ENCODE data around the gene FREY1.

FREY1 gene

DNA sequence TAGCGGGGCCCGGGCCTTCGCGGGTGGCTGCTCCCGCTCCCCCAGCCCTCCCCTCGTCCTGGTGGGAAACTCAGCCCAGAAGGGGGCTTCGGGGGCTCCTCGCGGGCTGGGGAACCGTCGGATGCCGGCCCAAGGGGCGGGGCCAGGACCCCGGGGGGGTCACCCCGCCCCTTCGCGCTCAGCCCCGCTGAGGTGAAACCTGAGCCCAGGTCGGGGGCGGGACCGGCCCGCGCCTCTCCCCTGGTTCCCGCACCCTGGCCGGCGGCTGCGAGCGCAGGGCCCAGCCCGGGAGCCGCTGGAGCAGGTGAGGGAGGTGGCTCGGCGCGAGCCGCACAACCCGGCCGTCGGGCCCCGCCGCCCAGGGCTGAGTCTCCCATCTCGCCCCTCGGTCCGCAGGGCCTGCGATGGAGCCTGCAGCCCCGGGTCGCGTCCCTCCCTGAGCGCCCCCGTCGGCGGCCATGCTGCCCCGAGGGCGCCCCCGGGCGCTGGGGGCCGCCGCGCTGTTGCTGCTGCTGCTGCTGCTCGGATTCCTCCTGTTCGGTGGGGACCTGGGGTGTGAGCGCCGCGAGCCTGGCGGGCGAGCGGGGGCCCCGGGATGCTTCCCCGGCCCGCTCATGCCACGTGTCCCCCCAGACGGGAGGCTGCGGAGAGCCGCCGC lies 15.5 kb upstream of the FREY1 start, which contains the start of gene LARGE2 (continued):
- 0 out of 2 replicates have a peak, but pooled peaks have one; percentile 3 for TF ChIP-seq ZBTB44 (tag by site-specific recombination; IDR thresholded peaks at IDR 0.05)
- TF ChIP-seq ZNF37A (tag by site-specific recombination; IDR thresholded peaks at IDR 0.05), result no peak
- TF ChIP-seq ZBTB21 (tag by site-specific recombination; IDR thresholded peaks at IDR 0.05), result no peak
- TF ChIP-seq, protein P1, sequence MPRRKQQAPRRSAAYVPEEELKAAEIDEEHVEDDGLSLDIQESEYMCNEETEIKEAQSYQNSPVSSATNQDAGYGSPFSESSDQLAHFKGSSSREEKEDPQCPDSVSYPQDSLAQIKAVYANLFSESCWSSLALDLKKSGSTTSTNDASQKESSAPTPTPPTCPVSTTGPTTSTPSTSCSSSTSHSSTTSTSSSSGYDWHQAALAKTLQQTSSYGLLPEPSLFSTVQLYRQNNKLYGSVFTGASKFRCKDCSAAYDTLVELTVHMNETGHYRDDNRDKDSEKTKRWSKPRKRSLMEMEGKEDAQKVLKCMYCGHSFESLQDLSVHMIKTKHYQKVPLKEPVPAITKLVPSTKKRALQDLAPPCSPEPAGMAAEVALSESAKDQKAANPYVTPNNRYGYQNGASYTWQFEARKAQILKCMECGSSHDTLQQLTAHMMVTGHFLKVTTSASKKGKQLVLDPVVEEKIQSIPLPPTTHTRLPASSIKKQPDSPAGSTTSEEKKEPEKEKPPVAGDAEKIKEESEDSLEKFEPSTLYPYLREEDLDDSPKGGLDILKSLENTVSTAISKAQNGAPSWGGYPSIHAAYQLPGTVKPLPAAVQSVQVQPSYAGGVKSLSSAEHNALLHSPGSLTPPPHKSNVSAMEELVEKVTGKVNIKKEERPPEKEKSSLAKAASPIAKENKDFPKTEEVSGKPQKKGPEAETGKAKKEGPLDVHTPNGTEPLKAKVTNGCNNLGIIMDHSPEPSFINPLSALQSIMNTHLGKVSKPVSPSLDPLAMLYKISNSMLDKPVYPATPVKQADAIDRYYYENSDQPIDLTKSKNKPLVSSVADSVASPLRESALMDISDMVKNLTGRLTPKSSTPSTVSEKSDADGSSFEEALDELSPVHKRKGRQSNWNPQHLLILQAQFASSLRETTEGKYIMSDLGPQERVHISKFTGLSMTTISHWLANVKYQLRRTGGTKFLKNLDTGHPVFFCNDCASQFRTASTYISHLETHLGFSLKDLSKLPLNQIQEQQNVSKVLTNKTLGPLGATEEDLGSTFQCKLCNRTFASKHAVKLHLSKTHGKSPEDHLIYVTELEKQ (tag by site-specific recombination; IDR thresholded peaks at IDR 0.05; ENCODE audit: borderline replicate concordance), result no peak
- no peak for TF ChIP-seq BCL11B (tag by site-specific recombination; IDR thresholded peaks at IDR 0.05; ENCODE audit: low read depth)
- TF ChIP-seq, protein P2, sequence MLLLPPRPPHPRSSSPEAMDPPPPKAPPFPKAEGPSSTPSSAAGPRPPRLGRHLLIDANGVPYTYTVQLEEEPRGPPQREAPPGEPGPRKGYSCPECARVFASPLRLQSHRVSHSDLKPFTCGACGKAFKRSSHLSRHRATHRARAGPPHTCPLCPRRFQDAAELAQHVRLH (tag by site-specific recombination; IDR thresholded peaks at IDR 0.05), result no peak
- no peak for TF ChIP-seq ZNF843 (tag by site-specific recombination; IDR thresholded peaks at IDR 0.05)
- TF ChIP-seq ZSCAN4 (tag by site-specific recombination; IDR thresholded peaks at IDR 0.05), result no peak
- peak; percentile 55 for TF ChIP-seq ZBTB8A (tag by site-specific recombination; IDR thresholded peaks at IDR 0.05)
- TF ChIP-seq ATF2 (tag by site-specific recombination; IDR thresholded peaks at IDR 0.05; ENCODE audit: low read depth), result no peak
- peak; percentile 20; the same call in 1 of the 2 replicates for TF ChIP-seq SP7 (tag by site-specific recombination; IDR thresholded peaks at IDR 0.05)
- no peak for TF ChIP-seq ZNF571 (tag by site-specific recombination; IDR thresholded peaks at IDR 0.05)
- TF ChIP-seq ZNF341 (tag by site-specific recombination; IDR thresholded peaks at IDR 0.05; ENCODE audit: low read depth), result no peak
- TF ChIP-seq, protein P3, sequence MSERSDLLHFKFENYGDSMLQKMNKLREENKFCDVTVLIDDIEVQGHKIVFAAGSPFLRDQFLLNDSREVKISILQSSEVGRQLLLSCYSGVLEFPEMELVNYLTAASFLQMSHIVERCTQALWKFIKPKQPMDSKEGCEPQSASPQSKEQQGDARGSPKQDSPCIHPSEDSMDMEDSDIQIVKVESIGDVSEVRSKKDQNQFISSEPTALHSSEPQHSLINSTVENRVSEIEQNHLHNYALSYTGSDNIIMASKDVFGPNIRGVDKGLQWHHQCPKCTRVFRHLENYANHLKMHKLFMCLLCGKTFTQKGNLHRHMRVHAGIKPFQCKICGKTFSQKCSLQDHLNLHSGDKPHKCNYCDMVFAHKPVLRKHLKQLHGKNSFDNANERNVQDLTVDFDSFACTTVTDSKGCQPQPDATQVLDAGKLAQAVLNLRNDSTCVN (tag by site-specific recombination; optimal IDR thresholded peaks at IDR 0.05), result peak; percentile 43
- TF ChIP-seq RBAK (tag by site-specific recombination; IDR thresholded peaks at IDR 0.05), result no peak
- no peak for TF ChIP-seq ZNF488 (tag by site-specific recombination; IDR thresholded peaks at IDR 0.05)
- TF ChIP-seq YY1 (tag by site-specific recombination; IDR thresholded peaks at IDR 0.05), result 0 out of 2 replicates have a peak, but pooled peaks have one; percentile 22
- TF ChIP-seq ZNF558 (tag by site-specific recombination; IDR thresholded peaks at IDR 0.05), result no peak

All from HEK293 (cell line).